Loucy (cell line): ENCODE results near the gene HS6ST1.

Experiments
- H2AFZ ChIP-seq: fragments of 200-600 bp; sonication (generic); 2 replicates; pipeline ENCODE4 v1.6.0; 2016; ENCODE audit warnings: antibody characterized with exemption, mild to moderate bottlenecking, low read length, moderate library complexity
- H3F3A ChIP-seq: fragments of 200-600 bp; 2 replicates; pipeline ENCODE4 v1.6.0; 2016; ENCODE audit warnings: antibody characterized with exemption, low read depth, mild to moderate bottlenecking
- H3K27me3 ChIP-seq: fragments of 200-600 bp; sonication (generic); 2 replicates; pipeline ENCODE4 v1.6.1; 2014; ENCODE audit warnings: low read length, mild to moderate bottlenecking; ENCODE audit not compliant: insufficient read depth, poor library complexity, severe bottlenecking
- H3K36me3 ChIP-seq: fragments of 200-600 bp; sonication (generic); 2 replicates; pipeline ENCODE4 v1.6.1; 2016; ENCODE audit warnings: low read length; ENCODE audit not compliant: insufficient read depth
- H3K4me1 ChIP-seq: fragments of 200-600 bp; sonication (generic); 2 replicates; pipeline ENCODE4 v1.5.1; 2014; ENCODE audit warnings: low read length, mild to moderate bottlenecking; ENCODE audit not compliant: insufficient read depth, poor library complexity, severe bottlenecking
- H3K4me2 ChIP-seq: fragments of 200-600 bp; sonication (generic); 2 replicates; pipeline ENCODE4 v1.6.0; 2014; ENCODE audit warnings: antibody characterized with exemption, low read length, low read depth, mild to moderate bottlenecking; ENCODE audit not compliant: poor library complexity, severe bottlenecking
- H3K4me3 ChIP-seq: fragments of 200-600 bp; sonication (generic); 2 replicates; pipeline ENCODE4 v1.5.1; 2014; ENCODE audit warnings: low read length, mild to moderate bottlenecking, mixed read lengths; ENCODE audit not compliant: poor library complexity, severe bottlenecking
- H3K79me2 ChIP-seq: fragments of 200-600 bp; sonication (generic); 2 replicates; pipeline ENCODE4 v1.6.1; 2014; ENCODE audit warnings: low read length; ENCODE audit not compliant: insufficient read depth
- H3K9ac ChIP-seq: fragments of 200-600 bp; sonication (generic); 2 replicates; pipeline ENCODE4 v1.6.0; 2014; ENCODE audit warnings: mild to moderate bottlenecking, low read depth, low read length, moderate library complexity; ENCODE audit not compliant: poor library complexity, severe bottlenecking
- H3K9me2 ChIP-seq: fragments of 200-600 bp; sonication (generic); replicated peaks from 2 replicates; pipeline ENCODE4 v1.6.1; 2016; ENCODE audit warnings: low read depth, low read length, mixed read lengths
- H3K9me3 ChIP-seq: fragments of 200-600 bp; sonication (generic); 2 replicates; pipeline ENCODE4 v1.6.1; 2014; ENCODE audit warnings: mild to moderate bottlenecking, antibody characterized with exemption, low read length, low read depth; ENCODE audit not compliant: insufficient read depth
- H4K20me1 ChIP-seq: fragments of 200-600 bp; sonication (generic); 2 replicates; pipeline ENCODE4 v1.6.0; 2014; ENCODE audit warnings: antibody characterized with exemption, low read length, mild to moderate bottlenecking; ENCODE audit not compliant: insufficient read depth, poor library complexity, severe bottlenecking
- EZH2phosphoT487 ChIP-seq: fragments of 200-600 bp; IDR thresholded peaks from 2 replicates; pipeline ENCODE4 v1.6.1; 2018; ENCODE audit warnings: antibody characterized with exemption, mild to moderate bottlenecking, moderate library complexity, borderline replicate concordance
- TF ChIP-seq, protein P1 (sequence below): fragments of 200-600 bp; sonication (generic); conservative IDR thresholded peaks from 2 replicates; pipeline ENCODE4 v1.5.1; 2014; ENCODE audit warnings: mild to moderate bottlenecking, antibody characterized with exemption, low read length

Gene HS6ST1

DNA sequence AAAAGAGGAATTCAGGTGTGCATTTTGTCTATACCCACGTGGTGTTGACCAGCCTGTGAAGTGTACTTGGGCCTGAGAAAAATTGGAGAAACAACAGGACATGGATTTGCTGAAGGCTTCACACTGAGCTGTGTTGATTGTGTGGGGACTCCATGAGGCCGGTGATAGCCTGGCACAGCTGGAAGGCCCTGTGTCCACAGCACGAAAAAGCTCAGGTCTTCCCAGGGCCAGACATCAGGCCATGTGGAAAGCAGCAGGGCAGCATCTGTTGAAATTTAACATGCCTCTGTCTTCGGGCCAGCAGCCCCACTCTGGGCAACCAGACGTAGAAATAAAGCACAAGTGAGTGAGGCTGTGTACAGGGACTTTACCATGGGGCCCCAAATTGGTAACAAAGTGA is 84.1 kb downstream of the HS6ST1 start:
- Histone ChIP-seq H2AFZ (no peak overlapping the region), H3K9ac (no peak overlapping the region), H3K79me2 (no peaks in the 10 kb centered on the region), H3K4me3 (no peak overlapping the region), H3K9me2 (no peaks in the 10 kb centered on the region), H3F3A (no peaks in the 10 kb centered on the region), H4K20me1 (no peaks in the 10 kb centered on the region), H3K36me3 (no peaks in the 10 kb centered on the region), H3K27me3 (peaks cover 4% of the 10 kb centered on the region), H3K4me1 (no peaks in the 10 kb centered on the region), H3K4me2 (no peak overlapping the region), H3K9me3 (no peaks in the 10 kb centered on the region)
- TF ChIP-seq, protein P1, sequence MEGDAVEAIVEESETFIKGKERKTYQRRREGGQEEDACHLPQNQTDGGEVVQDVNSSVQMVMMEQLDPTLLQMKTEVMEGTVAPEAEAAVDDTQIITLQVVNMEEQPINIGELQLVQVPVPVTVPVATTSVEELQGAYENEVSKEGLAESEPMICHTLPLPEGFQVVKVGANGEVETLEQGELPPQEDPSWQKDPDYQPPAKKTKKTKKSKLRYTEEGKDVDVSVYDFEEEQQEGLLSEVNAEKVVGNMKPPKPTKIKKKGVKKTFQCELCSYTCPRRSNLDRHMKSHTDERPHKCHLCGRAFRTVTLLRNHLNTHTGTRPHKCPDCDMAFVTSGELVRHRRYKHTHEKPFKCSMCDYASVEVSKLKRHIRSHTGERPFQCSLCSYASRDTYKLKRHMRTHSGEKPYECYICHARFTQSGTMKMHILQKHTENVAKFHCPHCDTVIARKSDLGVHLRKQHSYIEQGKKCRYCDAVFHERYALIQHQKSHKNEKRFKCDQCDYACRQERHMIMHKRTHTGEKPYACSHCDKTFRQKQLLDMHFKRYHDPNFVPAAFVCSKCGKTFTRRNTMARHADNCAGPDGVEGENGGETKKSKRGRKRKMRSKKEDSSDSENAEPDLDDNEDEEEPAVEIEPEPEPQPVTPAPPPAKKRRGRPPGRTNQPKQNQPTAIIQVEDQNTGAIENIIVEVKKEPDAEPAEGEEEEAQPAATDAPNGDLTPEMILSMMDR: no peak
- no peak for TF ChIP-seq EZH2phosphoT487

DNA sequence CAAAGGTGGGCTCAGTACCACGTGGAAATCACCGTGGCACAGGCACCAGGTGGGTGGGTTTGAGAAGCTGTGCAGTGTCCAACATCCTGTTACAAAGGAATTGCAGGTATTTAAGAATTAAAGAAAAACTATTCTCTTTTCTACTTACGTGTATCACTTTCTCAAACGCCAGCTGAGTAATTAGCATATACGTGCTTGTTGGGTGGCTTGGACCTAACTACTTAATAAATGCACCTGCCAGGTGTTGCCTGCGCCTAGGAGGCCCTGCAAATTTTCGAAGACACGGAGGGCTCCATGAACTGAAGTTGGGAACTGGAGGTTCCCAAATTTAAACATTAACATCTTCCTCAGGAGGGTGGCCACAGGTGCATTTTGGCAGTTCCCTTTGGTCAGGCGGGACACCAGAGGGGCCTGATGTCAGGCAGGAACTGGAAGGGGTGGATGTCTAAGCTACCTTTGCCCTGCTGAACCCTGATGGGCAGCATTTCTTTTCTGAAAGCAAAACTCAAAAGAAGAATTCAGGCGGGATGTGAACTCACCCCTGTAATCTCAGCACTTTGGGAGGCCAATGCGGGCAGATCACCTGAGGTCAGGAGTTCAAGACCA is 84.8 kb downstream of the HS6ST1 start:
- Histone ChIP-seq H3K9ac (peak overlapping the region; percentile 65), H3K27me3 (peaks cover 4% of the 10 kb centered on the region), H4K20me1 (no peaks in the 10 kb centered on the region), H3K9me2 (no peaks in the 10 kb centered on the region), H3K36me3 (no peaks in the 10 kb centered on the region), H3K4me2 (peak overlapping the region; percentile 89), H3F3A (no peaks in the 10 kb centered on the region), H2AFZ (peak overlapping the region; percentile 96), H3K79me2 (no peaks in the 10 kb centered on the region), H3K4me1 (no peaks in the 10 kb centered on the region), H3K9me3 (no peaks in the 10 kb centered on the region), H3K4me3 (peak overlapping the region; percentile 77)
- TF ChIP-seq, protein P1: 0 out of 2 replicates have a peak, but pooled peaks have one; percentile 6
- no peak for TF ChIP-seq EZH2phosphoT487

DNA sequence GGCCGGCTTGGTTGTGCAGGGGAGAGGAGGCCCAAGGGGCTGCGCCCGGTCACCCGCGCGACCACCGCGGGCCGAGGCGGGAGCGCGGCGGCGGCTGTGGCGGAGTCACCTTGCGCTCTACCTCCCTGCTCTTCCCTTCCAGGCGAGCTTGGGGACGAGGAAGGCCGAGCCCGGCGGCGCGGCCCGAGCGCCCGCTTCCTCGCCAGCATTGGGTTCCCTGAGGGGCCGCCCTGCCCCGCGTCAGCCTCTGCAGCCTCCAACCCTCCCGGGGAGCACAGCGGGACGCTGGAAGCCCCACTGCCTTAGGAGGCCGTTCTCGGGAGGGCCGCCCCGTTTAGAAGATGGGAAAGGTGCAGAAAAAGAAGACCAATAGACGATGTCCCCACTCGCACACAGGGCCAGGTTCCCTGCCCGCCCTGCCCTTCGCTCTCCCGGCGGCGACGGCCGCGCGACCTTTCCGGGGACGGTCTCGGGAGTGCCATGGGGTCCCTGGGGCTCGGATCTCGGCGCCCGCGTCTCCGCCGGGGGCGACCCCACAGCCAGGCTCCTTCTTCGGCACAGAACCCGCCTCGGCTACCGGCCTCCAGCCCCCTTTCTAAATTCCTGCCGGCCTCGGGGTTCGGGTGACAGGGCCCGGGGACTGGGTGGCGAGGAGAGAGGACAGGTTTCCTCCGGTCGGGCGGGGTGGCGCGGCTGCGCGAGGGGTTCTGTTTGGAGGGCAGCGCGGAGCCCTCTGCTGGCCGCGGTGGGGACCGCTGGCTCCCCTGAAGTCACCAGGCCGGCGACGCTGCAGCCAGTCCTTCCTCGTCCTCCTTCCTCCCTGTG is 85.5 kb downstream of the HS6ST1 start:
- H2AFZ ChIP-seq: peak overlapping the region; percentile 96
- H3K36me3 ChIP-seq: no peaks in the 10 kb centered on the region
- H3K9me2 ChIP-seq: no peaks in the 10 kb centered on the region
- H3K9ac ChIP-seq: peak overlapping the region; percentile 65
- peaks cover 4% of the 10 kb centered on the region for H3K27me3 ChIP-seq
- H4K20me1 ChIP-seq: no peaks in the 10 kb centered on the region
- H3K4me3 ChIP-seq: peak overlapping the region; percentile 77
- no peaks in the 10 kb centered on the region for H3K4me1 ChIP-seq
- no peaks in the 10 kb centered on the region for H3F3A ChIP-seq
- H3K4me2 ChIP-seq: peak overlapping the region; percentile 89
- no peak for TF ChIP-seq EZH2phosphoT487
- TF ChIP-seq, protein P1: peak; percentile 82
- no peaks in the 10 kb centered on the region for H3K9me3 ChIP-seq
- H3K79me2 ChIP-seq: no peaks in the 10 kb centered on the region
